SIG-M5 treated with dmso at 0.1 percent for 504 hours (cell line): ENCODE data around the gene NDUFS4.
"Not testable (repeated sequence)": the region's sequence is repeated elsewhere in the genome, so short reads cannot be mapped to it uniquely, and the experiment has no call there.

ENCODE experiments used
- DNase-seq: peaks from one replicate; lab custom pipeline; 2025; ENCODE audit not compliant: unreplicated experiment; lab: John Stamatoyannopoulos, UW

The NDUFS4 gene

DNA sequence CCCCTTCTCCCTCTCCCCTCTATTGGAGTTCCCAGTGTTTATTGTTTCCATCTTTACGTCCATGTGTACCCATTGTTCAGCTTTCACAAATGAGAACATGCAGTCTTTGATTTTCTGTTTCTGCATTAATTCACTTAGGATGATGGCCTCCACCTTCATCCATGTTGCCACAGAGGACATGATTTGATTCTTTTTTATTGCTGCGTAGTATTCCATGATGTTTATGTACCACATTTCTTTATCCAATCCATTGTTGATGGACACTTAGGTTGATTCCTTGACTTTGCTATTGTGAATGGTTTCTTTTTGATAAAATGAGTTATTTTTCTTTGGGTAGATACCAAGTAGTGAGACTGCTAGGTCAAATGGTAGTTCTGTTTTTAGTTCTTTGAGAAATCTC lies 88.9 kb downstream of the NDUFS4 start:
- DNase-seq = no peak

DNA sequence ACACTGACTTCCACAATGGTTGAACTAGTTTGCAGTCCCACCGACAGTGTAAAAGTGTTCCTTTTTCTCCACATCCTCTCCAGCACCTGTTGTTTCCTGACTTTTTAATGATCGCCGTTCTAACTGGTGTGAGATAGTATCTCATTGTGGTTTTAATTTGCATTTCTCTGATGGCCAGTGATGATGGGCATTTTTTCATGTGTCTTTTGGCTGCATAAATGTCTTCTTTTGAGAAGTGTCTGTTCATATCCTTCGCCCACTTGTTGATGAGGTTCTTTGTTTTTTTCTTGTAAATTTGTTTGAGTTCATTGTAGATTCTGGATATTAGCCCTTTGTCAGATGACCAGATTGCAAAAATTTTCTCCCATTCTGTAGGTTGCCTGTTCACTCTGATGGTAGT lies 100.1 kb downstream of the NDUFS4 start:
- not testable (repeated sequence) for DNase-seq

DNA sequence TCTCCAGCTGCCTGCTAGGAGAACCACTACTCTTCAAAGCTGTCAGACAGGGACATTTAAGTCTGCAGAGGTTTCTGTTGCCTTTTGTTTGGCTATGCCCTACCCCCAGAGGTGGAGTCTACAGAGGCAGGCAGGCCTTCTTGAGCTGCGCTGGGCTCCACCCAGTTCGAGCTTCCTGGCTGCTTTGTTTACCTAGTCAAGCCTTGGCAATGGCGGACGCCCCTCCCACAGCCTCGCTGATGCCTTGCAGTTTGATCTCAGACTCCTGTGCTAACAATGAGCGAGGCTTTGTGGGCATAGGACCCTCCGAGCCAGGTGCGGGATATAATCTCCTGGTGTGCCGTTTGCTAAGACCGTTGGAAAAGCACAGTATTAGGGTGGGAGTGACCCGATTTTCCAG lies 104.9 kb downstream of the NDUFS4 start:
- not testable (repeated sequence) for DNase-seq

DNA sequence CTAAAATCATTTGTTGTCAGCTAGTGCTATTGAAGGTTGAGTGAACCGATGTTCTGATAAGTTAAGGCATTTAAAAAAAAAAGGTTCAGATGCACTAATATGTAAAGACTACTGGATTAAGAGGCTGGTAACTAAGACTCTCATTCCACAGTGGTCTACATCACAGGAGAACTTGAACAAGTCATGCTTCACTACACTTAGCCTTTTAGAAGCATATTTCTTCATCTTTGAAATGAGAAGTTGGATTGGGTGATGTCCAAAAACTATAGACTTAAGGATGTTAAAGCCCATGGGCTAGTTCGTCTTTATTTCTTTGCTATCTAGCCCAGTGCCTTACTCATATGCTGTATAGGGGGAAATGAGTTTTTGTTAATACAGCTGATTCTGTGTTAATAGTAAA lies 107.2 kb downstream of the NDUFS4 start:
- DNase-seq = no peak

DNA sequence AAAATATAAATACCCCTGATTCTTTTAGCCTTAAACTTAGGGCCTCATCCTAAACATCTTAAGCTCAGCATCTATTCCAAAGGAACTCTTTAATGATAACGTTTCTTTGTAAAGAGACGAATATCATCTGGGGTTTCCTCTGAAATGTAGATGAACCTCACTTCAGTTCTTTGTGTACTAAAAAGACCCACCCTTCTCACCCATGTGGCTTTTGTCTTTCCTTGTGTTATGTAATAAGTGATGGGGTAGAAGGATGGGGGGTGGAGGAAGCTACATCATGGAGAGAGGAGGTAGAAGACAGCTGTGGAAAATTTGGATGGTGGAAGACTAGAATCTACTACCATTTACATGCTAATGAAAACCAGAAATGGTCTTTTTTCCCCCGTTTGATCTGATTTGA lies 111.0 kb downstream of the NDUFS4 start:
- no peak for DNase-seq

DNA sequence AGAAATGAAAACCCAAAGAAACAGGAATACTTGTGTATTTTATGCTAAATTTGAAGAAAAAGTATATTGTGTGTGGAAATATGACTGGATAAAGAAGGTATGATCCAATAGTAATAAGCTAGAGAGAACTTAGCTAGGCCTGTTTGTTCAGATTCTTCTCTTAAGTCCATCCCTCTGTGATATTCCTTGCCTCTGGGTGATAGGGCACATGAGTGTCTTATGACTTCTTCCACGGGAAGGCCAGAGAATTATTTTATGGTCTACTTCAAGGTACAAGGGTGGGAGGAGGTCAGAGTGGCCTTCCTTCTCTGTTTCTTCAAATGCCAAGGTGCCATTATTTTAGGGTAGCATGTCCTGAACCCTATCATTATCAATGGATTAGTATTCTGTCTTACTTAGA lies 113.7 kb downstream of the NDUFS4 start:
- no peak for DNase-seq

DNA sequence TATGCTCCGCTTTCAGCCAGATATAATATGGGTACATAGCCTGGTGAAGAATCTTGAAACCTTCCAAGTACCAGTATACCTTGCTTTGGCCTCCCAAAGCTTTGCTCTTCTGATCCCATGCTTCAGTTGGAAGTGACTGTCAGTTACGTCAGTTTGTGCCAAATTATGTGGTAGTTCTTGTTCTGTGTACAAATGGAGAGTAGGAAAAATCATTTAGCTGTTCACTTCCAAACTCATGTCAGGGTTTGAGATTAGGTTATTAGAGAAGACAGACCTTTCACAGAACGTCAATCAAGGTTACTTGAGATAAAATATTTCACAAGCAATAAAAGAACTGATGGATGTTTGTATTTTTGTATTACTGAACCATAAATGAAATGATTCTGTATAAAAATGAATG lies 117.2 kb downstream of the NDUFS4 start:
- DNase-seq = no peak

DNA sequence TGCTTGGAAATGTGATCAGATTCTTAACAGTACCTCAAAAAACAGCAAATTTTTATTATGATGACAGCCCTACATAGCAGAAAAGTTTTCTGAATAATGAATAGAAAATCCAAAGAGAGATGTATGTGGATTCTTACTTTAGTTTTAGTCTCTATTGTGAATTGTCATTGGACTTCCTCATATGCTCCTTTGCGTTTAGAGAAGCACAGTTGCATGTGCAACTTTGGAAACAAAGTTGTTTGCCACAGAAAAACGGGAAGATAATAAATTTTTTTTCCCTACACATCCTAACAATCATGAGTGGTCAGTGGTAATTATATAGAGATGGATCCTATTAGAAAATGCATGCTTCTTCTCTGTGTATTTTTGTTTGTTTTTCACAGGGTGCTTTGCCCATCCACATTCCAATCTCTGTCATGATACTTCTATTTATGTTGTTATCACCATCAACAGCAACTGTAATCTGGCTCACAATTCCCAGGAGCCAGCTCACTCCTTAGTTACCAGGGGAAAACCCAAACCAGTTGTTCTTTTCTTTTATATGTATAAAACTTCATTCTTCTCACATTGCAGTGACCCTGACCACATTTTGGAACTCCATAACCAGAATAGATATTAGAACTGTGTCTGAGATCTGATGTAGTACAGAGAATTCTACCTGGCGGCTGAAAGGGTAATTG lies 118.7 kb downstream of the NDUFS4 start:
- DNase-seq = no peak

DNA sequence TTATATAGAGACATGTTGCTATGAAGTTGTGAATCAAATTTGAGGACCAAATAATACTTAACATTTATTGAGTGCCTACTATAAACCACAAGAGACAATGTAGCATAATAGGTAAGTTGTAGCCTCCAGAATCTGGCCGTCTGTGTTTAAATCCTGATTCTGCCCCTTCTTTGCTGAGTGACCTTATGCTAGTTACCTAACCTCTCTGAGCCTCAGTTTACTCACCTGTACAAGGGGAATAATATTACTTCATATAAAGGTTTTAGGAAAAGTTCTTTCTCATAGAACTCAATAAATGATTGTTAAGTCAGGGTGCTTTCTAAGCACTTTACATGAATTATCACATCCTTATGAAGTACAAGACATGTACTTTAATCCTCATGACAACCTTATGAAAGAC lies 120.6 kb downstream of the NDUFS4 start:
- DNase-seq = no peak

DNA sequence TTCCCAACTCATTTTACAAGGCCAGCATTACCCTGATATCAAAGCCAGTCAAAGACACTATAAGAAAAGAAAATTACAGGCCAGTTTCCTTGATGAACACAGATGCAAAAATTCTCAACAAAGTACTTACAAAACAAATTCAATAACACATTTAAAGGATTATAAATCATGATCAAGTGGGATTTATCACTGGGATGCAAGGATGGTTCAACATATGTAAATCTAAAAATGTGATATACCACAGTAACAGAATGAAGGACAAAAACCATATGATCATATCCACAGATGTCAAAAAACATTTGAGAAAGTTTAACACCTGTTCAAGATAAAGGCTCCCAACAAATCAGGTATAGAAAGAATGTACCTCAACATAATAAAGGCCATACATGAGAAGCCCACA lies 130.6 kb downstream of the NDUFS4 start:
- no peak for DNase-seq

DNA sequence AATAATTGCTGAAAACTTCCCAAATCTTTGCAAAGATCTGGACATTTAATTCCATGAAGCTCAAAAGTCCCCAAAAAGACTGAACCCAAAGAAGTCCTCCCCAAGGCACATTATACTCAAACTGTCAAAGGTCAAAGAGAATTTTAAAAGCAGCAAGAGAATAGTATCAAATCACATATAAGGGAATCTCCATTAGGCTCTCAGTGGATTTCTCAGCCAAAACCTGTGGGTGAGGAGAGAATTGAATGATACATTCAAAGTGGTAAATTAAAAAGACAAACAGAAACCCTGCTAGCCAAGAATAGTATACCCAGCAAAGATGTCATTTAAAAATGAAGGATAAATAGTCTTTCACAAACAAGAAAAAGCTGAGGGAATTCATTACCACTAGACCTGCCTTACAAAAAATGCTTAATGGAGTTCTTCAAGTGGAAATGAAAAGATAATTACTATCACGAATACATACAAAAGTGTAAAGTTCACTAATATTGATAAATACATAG lies 134.1 kb downstream of the NDUFS4 start:
- no peak for DNase-seq

DNA sequence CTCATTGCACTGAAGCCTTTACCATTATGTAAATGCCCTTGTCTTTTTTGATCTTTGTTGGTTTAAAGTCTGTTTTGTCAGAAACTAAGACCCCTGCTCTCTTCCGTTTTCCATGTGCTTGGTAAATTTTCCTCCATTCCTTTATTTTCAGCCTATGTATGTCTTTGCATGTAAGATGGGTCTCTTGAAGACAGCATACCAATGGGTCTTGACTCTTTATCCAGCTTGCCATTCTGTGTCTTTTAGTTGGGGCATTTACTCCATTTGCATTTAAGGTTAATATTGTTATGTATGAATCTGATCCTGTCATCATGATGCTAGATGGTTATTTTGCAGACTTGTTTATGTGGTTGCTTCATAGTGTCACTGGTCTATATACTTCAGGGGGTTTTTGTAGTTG lies 150.0 kb downstream of the NDUFS4 start:
- DNase-seq = not testable (repeated sequence)

DNA sequence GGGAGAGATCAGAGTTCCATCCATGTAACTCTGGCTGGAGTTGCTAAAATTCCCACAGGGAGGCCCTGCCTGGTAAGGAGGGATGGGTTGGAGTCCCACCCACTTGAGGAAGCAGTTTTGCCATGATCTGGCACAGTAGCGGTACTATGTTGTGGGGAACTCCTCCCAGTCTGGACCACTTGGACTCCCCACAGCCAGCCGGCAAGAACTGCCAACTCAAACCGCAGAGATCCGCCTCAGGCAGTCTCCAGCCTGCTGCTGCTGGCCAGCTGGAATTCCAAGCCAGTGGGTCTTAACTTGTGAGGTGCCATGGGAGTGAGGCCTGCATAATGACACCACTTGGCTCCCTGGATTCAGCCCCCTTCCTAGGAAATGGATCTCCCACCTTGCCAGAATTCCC lies 151.9 kb downstream of the NDUFS4 start:
- DNase-seq = no peak

DNA sequence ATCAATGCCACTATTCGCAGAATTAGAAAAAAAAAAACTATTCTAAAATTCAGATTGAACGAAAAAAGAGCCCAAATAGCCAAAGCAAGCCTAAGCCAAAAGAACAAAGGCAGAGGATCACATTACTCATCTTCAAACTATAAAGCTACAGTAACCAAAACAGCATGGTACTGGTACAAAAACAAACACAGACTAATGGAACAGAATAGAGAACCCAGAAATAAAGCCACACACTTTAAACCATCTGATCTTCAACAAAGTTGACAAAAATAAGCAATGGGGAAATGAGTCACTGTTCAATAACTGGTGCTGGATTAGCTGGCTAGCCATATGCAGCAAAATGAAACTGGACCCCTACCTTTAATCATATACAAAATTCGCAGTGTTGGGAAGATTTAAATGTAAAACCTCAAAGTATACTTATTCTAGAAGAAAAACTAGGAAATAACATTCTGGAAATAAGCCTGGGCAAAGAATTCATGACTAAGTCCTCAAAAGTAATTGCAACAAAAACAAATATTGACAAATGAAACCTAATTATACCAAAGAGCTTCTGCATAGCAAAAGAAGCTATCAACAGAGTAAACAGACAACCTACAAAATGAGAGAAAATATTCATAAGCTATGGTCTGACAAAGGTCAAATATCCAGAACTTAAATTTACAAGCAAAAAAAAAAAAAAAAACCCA lies 153.7 kb downstream of the NDUFS4 start:
- peak; percentile 0 for DNase-seq

DNA sequence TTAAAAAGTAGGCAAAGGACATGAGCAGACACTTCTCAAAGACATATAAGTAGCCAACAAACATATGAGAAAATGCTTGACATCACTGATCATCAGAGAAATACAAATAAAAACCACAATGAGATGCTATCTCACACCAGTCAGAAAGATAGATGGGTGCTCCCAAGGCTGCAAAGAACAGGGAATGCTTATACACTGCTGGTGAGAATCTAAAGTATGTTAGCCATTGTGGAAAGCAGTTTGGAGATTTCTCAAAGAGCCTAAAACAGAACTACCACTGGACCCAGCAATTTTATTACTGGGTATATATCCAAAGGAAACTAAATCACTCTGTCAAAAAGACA lies 154.2 kb downstream of the NDUFS4 start:
- DNase-seq = no peak

DNA sequence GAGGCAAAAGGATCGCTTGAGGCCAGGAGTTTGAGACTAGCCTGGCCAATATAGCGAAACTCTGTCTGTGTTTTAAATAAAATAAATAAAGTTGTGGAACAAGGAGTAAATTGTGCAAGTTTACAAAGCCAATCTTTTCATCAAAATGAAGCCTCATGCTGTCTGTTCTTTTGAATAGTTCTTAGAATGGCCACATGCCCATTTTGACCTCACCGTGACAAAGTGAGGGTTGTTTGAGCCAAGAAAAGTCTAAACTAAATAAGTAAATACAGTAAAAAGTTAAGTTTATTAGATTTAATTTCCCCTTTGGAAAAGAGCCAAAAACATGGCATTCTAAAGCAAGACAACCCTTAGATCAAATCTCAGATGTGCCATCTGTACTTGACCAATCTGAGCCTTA lies 165.7 kb downstream of the NDUFS4 start:
- no peak for DNase-seq

DNA sequence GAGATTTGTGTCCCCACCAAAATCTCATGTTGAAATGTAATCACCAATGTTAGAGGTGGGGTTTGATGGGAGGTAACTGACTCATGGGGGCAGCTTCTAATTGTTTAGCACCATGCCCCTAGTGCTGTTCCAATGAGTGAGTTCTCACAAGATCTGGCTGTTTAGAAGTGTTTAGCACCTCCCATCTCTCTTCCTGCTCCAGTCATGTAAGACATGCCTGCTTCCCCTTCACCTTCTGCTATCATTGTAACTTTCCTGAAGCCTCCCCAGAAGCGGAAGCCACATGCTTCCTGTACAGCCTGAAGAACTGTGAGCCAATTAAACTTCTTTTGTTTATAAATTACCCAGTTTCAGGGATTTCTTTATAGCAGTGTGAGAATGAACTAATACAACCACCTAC lies 170.5 kb downstream of the NDUFS4 start:
- DNase-seq = peak; percentile 15
